IPS-11a (cell line): ENCODE measurements around the gene KIF20A.
"Not testable (repeated sequence)": the region's sequence is repeated elsewhere in the genome, so short reads cannot be mapped to it uniquely, and the experiment has no call there.

Source experiments
- H3K4me3 ChIP-seq: one replicate; pipeline ENCODE4 v1.5.1; 2013; ENCODE audit warnings: low read depth, low read length, control low read depth

Gene KIF20A

GRCh38 chr5:138178516-138179276 is at the start of gene KIF20A, which contains the start of gene BRD8:
KIF20A (plus strand) TSS chr5:138179112; CDS start chr5:138179681, 569 bp downstream.
BRD8 (minus strand) TSS chr5:138178630; CDS start chr5:138178614, 16 bp downstream.
- H3K4me3 ChIP-seq = peak within 1 kb of the TSS; percentile 96

- H3K4me3 ChIP-seq = no peak overlapping the region
Observed at GRCh38 chr5:138129347-138129746, 49.6 kb upstream of the KIF20A start.

- H3K4me3 ChIP-seq = no peak overlapping the region
Observed at GRCh38 chr5:138132543-138132942, 46.4 kb upstream of the KIF20A start.

- peak within 1 kb of the TSS; percentile 60 for H3K4me3 ChIP-seq
Observed at GRCh38 chr5:138138949-138139780, 39.7 kb upstream of the KIF20A start, which contains the start of gene NME5. NME5 (minus strand) TSS chr5:138139428; CDS start chr5:138138780, 648 bp downstream.

- no peak overlapping the region for H3K4me3 ChIP-seq
Observed at GRCh38 chr5:138139781-138140090, 39.2 kb upstream of the KIF20A start.

GRCh38 chr5:138140268-138140667 is 38.6 kb upstream of the KIF20A start:
- H3K4me3 ChIP-seq = no peak overlapping the region

- no peak overlapping the region for H3K4me3 ChIP-seq
Observed at GRCh38 chr5:138141734-138142133, 37.2 kb upstream of the KIF20A start.

GRCh38 chr5:138143578-138143977 is 35.3 kb upstream of the KIF20A start:
- not testable (repeated sequence) for H3K4me3 ChIP-seq

- H3K4me3 ChIP-seq = no peak overlapping the region
Observed at GRCh38 chr5:138148811-138149210, 30.1 kb upstream of the KIF20A start.

GRCh38 chr5:138149530-138149929 is 29.4 kb upstream of the KIF20A start:
- no peak overlapping the region for H3K4me3 ChIP-seq

GRCh38 chr5:138155977-138156376 is 22.9 kb upstream of the KIF20A start:
- not testable (repeated sequence) for H3K4me3 ChIP-seq

GRCh38 chr5:138157626-138158025 is 21.3 kb upstream of the KIF20A start:
- H3K4me3 ChIP-seq = no peak overlapping the region

- H3K4me3 ChIP-seq = no peak overlapping the region
Observed at GRCh38 chr5:138159666-138160065, 19.2 kb upstream of the KIF20A start.

- H3K4me3 ChIP-seq = no peak overlapping the region
Observed at GRCh38 chr5:138160706-138161105, 18.2 kb upstream of the KIF20A start.

GRCh38 chr5:138163721-138164120 is 15.2 kb upstream of the KIF20A start:
- no peak overlapping the region for H3K4me3 ChIP-seq

GRCh38 chr5:138169124-138169523 is 9.8 kb upstream of the KIF20A start:
- H3K4me3 ChIP-seq = no peak overlapping the region

- no peak overlapping the region for H3K4me3 ChIP-seq
Observed at GRCh38 chr5:138170299-138170698, 8.6 kb upstream of the KIF20A start.

GRCh38 chr5:138177941-138178515 is 884 bp upstream of the KIF20A start:
- peak overlapping the region; percentile 96 for H3K4me3 ChIP-seq

- peak overlapping the region; percentile 96 for H3K4me3 ChIP-seq
Observed at GRCh38 chr5:138179277-138179857, 455 bp downstream of the KIF20A start.

- H3K4me3 ChIP-seq = peak overlapping the region; percentile 96
Observed at GRCh38 chr5:138180183-138180782, 1.4 kb downstream of the KIF20A start.

- H3K4me3 ChIP-seq = no peak overlapping the region
Observed at GRCh38 chr5:138180841-138181240, 1.9 kb downstream of the KIF20A start.
